HG03280 (cell line): ENCODE results near the gene CNTFR.
A peak's percentile ranks its signal among the peaks of the same experiment; 100 is the strongest.
"Not testable (repeated sequence)": the region's sequence is repeated elsewhere in the genome, so short reads cannot be mapped to it uniquely, and the experiment has no call there.

Experiments
- ATAC-seq: cut with Tn5 transposase; IDR thresholded peaks from one replicate; pipeline ENCODE4 v1.9.1; 2021; ENCODE audit warnings: mild to moderate bottlenecking, moderate library complexity; ENCODE audit not compliant: unreplicated experiment

Gene CNTFR

GRCh38 chr9:34532041-34532440 lies 57.5 kb downstream of the CNTFR start:
- not testable (repeated sequence) for ATAC-seq

- ATAC-seq: no peak
Observed at GRCh38 chr9:34526026-34526425, 63.5 kb downstream of the CNTFR start.

- ATAC-seq: no peak
Observed at GRCh38 chr9:34524349-34524748, 65.2 kb downstream of the CNTFR start.

GRCh38 chr9:34522971-34523797 lies 66.3 kb downstream of the CNTFR start, which contains the start of gene ENHO:
Gene ENHO, minus strand, starts transcription at chr9:34522990. Its CDS starts 1,295 bp downstream, at chr9:34521695.
- ATAC-seq: peak; percentile 87

- no peak for ATAC-seq
Observed at GRCh38 chr9:34522091-34522887, 67.2 kb downstream of the CNTFR start.

GRCh38 chr9:34521406-34522045 lies 68.0 kb downstream of the CNTFR start:
- ATAC-seq: no peak

GRCh38 chr9:34520505-34521385 lies 68.8 kb downstream of the CNTFR start:
- no peak for ATAC-seq

GRCh38 chr9:34520096-34520495 lies 69.4 kb downstream of the CNTFR start:
- ATAC-seq: no peak

- no peak for ATAC-seq
Observed at GRCh38 chr9:34519321-34520020, 70.1 kb downstream of the CNTFR start.

GRCh38 chr9:34518896-34519295 lies 70.6 kb downstream of the CNTFR start:
- no peak for ATAC-seq

- ATAC-seq: no peak
Observed at GRCh38 chr9:34518110-34518616, 71.4 kb downstream of the CNTFR start.

GRCh38 chr9:34517185-34517584 lies 72.3 kb downstream of the CNTFR start:
- no peak for ATAC-seq

GRCh38 chr9:34515959-34516358 lies 73.6 kb downstream of the CNTFR start:
- no peak for ATAC-seq

- ATAC-seq: no peak
Observed at GRCh38 chr9:34514816-34515215, 74.7 kb downstream of the CNTFR start.

- ATAC-seq: no peak
Observed at GRCh38 chr9:34514401-34514800, 75.1 kb downstream of the CNTFR start.

GRCh38 chr9:34513567-34514214 lies 75.8 kb downstream of the CNTFR start:
- no peak for ATAC-seq

GRCh38 chr9:34512131-34513078 lies 77.1 kb downstream of the CNTFR start:
- ATAC-seq: no peak
